ENCODE results near the gene DLGAP1. TPM values are rescaled to one million over a fixed set of nuclear protein-coding genes. Genes with fewer than 3 reads are reported as not detected.

DLGAP1 gene
- total RNA-seq, 1 experiment from 2014 or later: 23.2 TPM

DNA sequence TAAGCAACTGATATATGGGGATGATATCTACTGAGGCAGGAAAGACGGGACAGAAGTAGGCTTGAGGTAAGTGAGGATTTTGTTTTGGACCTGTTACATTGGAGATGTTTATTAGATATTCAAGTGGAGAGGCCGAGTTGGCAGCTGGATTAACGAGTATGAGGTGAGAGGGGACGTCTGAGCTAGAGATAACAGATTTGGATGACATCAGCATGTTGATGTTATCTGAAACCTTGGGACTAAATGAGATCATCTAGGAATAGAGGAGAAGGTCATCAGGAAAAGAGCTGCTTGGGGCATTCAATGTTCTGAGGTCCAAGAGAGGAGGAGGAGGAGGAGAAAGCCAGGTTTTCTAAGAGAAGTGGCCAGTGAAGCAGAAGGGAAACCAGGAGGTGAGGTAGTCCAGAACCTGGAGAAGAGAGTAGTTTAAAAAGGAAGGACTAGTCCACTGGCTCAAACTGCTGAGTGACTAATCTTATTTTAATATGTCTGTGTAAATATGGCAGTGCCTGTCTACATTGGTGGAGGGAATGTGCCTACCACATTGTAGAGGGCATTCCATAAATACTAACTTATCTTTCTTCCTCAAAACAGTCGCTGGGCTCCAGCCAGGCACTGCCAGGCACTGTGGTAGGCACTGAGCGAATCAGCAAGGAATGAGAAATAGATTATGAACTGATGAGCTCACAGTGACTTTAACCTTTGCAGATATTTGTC lies 488.3 kb downstream of the DLGAP1 start:
- H3K9me3 ChIP-seq (ENCODE audit: control insufficient read depth, low read depth, low read length): no peaks in the 10 kb centered on the region
- H3K9ac ChIP-seq (ENCODE audit: extremely low read depth, insufficient read length, low read length): no peak overlapping the region
- no peak overlapping the region for H3K56ac ChIP-seq (ENCODE audit: insufficient read length, low read depth, low read length)
- H3K4ac ChIP-seq (ENCODE audit: low read depth, low read length): no peak overlapping the region
- H4K5ac ChIP-seq (ENCODE audit: insufficient read length, low read depth, low read length): no peak overlapping the region
- TF ChIP-seq, protein P1, sequence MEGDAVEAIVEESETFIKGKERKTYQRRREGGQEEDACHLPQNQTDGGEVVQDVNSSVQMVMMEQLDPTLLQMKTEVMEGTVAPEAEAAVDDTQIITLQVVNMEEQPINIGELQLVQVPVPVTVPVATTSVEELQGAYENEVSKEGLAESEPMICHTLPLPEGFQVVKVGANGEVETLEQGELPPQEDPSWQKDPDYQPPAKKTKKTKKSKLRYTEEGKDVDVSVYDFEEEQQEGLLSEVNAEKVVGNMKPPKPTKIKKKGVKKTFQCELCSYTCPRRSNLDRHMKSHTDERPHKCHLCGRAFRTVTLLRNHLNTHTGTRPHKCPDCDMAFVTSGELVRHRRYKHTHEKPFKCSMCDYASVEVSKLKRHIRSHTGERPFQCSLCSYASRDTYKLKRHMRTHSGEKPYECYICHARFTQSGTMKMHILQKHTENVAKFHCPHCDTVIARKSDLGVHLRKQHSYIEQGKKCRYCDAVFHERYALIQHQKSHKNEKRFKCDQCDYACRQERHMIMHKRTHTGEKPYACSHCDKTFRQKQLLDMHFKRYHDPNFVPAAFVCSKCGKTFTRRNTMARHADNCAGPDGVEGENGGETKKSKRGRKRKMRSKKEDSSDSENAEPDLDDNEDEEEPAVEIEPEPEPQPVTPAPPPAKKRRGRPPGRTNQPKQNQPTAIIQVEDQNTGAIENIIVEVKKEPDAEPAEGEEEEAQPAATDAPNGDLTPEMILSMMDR (conservative IDR thresholded peaks at IDR 0.05): no peak
- H3K79me1 ChIP-seq (ENCODE audit: insufficient read depth, low read depth, low read length, poor library complexity, severe bottlenecking): no peaks in the 10 kb centered on the region
- no peak overlapping the region for H2AFZ ChIP-seq (ENCODE audit: low read length)
- no peak overlapping the region for H3K23ac ChIP-seq (ENCODE audit: insufficient read length, low read depth, low read length)
- Mint-ChIP-seq H3K4me3 (no peak overlapping the region), H3K27me3 (ENCODE audit: low read depth) (peaks cover 2% of the 10 kb centered on the region; the same call in 1 of the 2 replicates), H3K36me3 (ENCODE audit: insufficient read depth in 1 of 3, low read depth in 3 of 3) (no peaks in the 10 kb centered on the region; a peak in 1 of 7 replicates), H3K9me3 (no peaks in the 10 kb centered on the region), H3K27ac (no peak overlapping the region), H3K4me1 (peaks cover 39 to 44% of the 10 kb centered on the region in 2 experiments)
- no CpG with 5 or more reads among the region's 6 CpGs for WGBS (ENCODE audit: extremely low coverage, insufficient read length, low lambda C conversion rate)
- peaks cover 3% of the 10 kb centered on the region; the same call in 1 of the 2 replicates for H3K4me1 ChIP-seq (ENCODE audit: insufficient read depth, low read length)
- no peak overlapping the region for H3K18ac ChIP-seq (ENCODE audit: insufficient read length, low read depth, low read length)
- no peak overlapping the region for H2AK5ac ChIP-seq (ENCODE audit: insufficient read length, low read length)
- H3T11ph ChIP-seq (ENCODE audit: low read length): no peak overlapping the region
- H2BK120ac ChIP-seq (ENCODE audit: low read depth, low read length, poor library complexity, severe bottlenecking): no peak overlapping the region
- H3K79me2 ChIP-seq (ENCODE audit: insufficient read depth, low read length): no peaks in the 10 kb centered on the region
- DNase-seq: no peak
- H3K27ac ChIP-seq (ENCODE audit: insufficient read length, low read depth, low read length): no peak overlapping the region
- H3K23me2 ChIP-seq (ENCODE audit: insufficient read length, low read depth, low read length, poor library complexity, severe bottlenecking): no peaks in the 10 kb centered on the region
- H3K4me2 ChIP-seq (ENCODE audit: insufficient read depth, insufficient read length, low read length): no peak overlapping the region
- H2BK12ac ChIP-seq (ENCODE audit: insufficient read length, low read depth, low read length): no peak overlapping the region
- H4K20me1 ChIP-seq (ENCODE audit: control insufficient read depth, insufficient read depth, insufficient read length): peaks cover 2% of the 10 kb centered on the region
- no peak overlapping the region for H2BK15ac ChIP-seq (ENCODE audit: low read depth, low read length)
- H3K27me3 ChIP-seq (ENCODE audit: insufficient read depth, low read length): no peaks in the 10 kb centered on the region
- no peak overlapping the region for H4K8ac ChIP-seq (replicated peaks; ENCODE audit: insufficient read length, low read depth, low read length)
- H2BK20ac ChIP-seq (ENCODE audit: low read depth, low read length, poor library complexity, severe bottlenecking): no peak overlapping the region
- no peak overlapping the region for H4K91ac ChIP-seq (ENCODE audit: insufficient read length, low read depth, low read length)
- no peak overlapping the region for H2BK5ac ChIP-seq (ENCODE audit: insufficient read length, low read length)
- no peak overlapping the region for H3K14ac ChIP-seq (ENCODE audit: insufficient read depth, low read length)
